GM19467 (cell line): Measurements from ENCODE around the gene DDR2.
"Not testable (repeated sequence)": the region's sequence is repeated elsewhere in the genome, so short reads cannot be mapped to it uniquely, and the experiment has no call there.

Experiments
- ATAC-seq: cut with Tn5 transposase; IDR thresholded peaks from one replicate; pipeline ENCODE4 v1.9.1; 2021; ENCODE audit warnings: mild to moderate bottlenecking, moderate library complexity; ENCODE audit not compliant: unreplicated experiment

Gene DDR2

DNA sequence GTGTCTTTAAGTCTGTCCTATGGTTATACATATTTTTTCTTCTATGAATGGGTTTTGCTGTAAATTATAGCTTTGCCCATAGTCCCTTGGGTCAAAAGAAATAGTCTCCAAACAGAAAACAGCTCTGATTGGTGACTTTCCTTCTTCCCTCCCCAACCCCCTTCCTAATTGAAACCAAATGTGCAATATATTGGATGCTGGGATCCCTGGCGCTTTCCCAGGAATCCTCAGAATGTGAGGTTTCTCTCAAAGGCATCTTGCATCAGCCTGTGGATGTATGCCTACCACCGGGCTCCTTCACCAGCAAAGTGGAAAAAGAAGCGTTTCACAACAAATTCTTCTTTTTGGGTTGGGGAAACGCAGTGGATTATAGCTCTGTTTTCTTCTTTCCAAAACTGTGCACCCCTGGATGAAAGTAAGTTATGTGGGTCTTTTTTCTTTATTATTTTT is at the start of gene DDR2:
Gene DDR2 (plus strand): TSS at position 248 of the 450 bp plus-strand sequence. CDS start 86,600 bp downstream, outside the sequence.
- no peak for ATAC-seq

GRCh38 chr1:162582901-162583300 is 49.4 kb upstream of the DDR2 start:
- ATAC-seq, result not testable (repeated sequence)

- ATAC-seq, result not testable (repeated sequence)
These were observed 47.2 kb upstream of the DDR2 start for GRCh38 chr1:162585101-162585500.

DNA sequence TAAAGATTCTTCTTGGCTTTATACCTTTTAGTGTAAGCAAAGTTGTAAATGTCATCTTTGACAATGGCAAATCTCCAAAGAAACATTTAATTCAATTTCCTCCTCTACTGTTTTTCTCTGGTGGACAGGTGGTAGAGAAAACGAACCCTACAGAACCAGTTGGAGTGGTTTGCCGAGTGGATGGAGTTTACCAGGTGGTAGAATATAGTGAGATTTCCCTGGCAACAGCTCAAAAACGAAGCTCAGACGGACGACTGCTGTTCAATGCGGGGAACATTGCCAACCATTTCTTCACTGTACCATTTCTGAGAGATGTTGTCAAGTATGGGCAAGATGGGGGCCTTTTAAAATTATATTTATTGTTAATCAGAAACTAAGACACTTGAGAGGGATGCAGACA is 44.9 kb upstream of the DDR2 start:
- no peak for ATAC-seq

GRCh38 chr1:162587761-162588260 is 44.5 kb upstream of the DDR2 start:
- ATAC-seq, result no peak

- no peak for ATAC-seq
These were observed 42.2 kb upstream of the DDR2 start for GRCh38 chr1:162590101-162590500.

- ATAC-seq, result no peak
These were observed 41.6 kb upstream of the DDR2 start for GRCh38 chr1:162590686-162591085.

DNA sequence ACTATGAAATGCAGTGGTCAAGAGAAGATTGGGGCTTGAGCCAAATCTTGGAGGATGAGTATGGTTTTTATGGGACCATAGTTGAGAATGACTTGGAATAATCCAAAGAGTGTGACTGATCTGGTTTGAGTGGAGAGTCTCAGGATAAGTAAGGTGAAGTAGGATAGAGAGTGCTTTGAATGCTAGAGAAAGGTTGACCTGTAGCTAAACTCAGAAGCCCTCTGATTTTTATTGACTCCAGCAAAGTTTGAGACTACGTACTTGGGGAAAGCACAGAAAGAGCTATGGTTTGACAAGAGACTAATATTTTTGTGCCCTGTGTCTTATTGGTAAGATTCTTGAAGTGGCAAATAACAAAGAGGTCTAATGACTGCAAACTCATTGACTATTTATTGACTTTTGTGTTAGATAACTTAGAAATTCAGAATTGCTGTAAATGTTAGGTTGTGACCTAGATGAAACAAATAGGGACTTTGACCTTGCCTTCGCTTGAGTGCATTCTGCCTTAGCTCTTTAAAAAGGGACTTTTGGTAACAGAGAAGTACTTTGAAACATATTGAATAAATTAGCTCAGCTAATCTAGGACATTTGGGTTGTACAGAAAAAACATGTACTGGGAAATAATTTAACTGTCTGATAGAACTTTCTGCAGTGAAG is 35.6 kb upstream of the DDR2 start:
- no peak for ATAC-seq

- ATAC-seq, result no peak
These were observed 32.8 kb upstream of the DDR2 start for GRCh38 chr1:162599451-162599850.

GRCh38 chr1:162603117-162603516 is 29.1 kb upstream of the DDR2 start:
- ATAC-seq, result not testable (repeated sequence)

DNA sequence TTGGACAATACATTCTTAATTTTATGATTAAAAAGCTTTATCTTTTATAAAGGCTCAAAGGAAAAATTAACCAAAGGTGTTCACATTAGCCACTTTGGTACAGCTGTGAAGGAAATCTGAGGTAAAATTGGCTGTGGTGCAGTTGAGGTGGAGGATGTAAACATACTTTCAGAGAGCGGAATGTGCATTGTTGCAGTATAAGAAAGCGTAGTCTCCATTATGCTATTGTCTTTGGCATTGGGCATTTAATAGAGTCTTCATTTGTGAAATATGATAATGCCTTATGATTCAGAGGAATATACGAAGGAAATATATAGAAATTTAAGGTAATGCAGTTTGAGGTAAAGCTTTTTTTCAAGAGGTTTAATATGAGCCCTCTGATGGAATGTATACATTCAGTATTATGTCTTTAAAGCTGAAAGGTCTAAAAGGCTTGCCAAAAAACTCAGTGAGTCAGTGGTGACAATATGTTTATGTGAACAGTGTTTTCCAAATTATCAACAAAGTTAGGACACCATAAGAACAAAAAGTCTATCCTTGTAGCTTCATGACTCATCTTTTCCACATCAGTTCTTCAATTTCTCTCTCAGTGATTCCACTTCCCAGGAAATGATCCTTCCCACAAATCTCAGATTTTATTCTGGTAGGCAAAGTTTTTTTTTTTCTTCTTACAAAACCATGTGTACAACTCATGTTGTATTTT is 26.9 kb upstream of the DDR2 start:
- no peak for ATAC-seq

- no peak for ATAC-seq
These were observed 23.0 kb upstream of the DDR2 start for GRCh38 chr1:162609306-162609705.

GRCh38 chr1:162612606-162613400 is 19.5 kb upstream of the DDR2 start:
- ATAC-seq, result no peak

- no peak for ATAC-seq
These were observed 15.4 kb upstream of the DDR2 start for GRCh38 chr1:162616848-162617247.

DNA sequence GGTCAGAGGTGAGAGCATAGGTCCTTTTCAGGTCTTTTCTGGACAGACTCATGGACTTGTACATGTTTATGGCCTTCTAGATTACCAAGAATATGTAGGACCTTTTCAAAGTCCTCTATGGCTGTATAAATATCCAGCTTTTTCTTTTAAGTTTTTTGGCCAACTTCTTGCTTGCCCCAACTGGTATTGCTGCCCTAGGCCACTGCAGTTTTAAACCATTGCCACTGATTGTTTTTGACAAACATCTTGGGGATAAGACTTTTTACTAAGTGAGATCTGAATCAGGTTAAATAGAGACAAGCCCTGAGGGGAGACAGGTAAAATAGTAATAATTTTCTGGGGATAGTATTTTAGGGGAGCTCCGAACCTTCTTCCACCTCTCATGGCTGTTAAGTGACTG is 14.8 kb upstream of the DDR2 start:
- ATAC-seq, result no peak

GRCh38 chr1:162619076-162619475 is 13.2 kb upstream of the DDR2 start:
- ATAC-seq, result no peak

DNA sequence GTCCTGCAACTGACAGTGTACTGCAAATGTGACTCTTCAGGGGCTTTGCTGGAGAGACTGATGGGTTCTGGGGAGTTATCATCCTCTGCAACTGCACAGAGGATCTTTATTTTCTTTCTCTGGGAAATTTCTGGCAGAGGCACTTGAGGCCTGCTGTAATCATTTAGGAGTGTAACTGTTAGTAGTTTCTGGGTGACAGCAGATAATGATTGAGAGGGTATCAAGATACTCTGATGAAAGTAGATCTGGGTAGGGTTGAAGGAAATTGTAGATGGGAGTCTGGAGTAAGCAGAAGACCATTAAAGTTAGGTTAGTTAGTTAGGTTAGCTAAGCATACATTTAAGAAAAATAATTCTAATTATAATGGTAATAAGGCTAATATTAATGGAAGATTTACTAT is 11.0 kb upstream of the DDR2 start:
- no peak for ATAC-seq

GRCh38 chr1:162625679-162626078 is 6.6 kb upstream of the DDR2 start:
- no peak for ATAC-seq

GRCh38 chr1:162626094-162626493 is 6.2 kb upstream of the DDR2 start:
- no peak for ATAC-seq

- ATAC-seq, result no peak
These were observed 5.5 kb upstream of the DDR2 start for GRCh38 chr1:162626761-162627160.

- no peak for ATAC-seq
These were observed 4.5 kb upstream of the DDR2 start for GRCh38 chr1:162627662-162628296.
